Activated T-cell treated with anti-CD3 and anti-CD28 coated beads, Interleukin-2, amount 50 U/mL, for 72 hours (primary cell): ENCODE data around the gene HTR4. TPM values are rescaled to one million over a fixed set of nuclear protein-coding genes. Genes with fewer than 3 reads are reported as not detected.
"Not testable (repeated sequence)": the region's sequence is repeated elsewhere in the genome, so short reads cannot be mapped to it uniquely, and the experiment has no call there.

Experiments used
- ATAC-seq, 2 donors: fragments of 150-1000 bp; cut with Tn5 transposase; replicated peaks in 1 of 2; 2 replicates each; pipeline ENCODE4 v1.10.0; 2021; ENCODE audit warnings: moderate library complexity in 2 of 2, mild to moderate bottlenecking in 1 of 2
- DNase-seq, 2 donors: peaks; one replicate each; pipeline ENCODE4 v3.0.0; 2021 to 2022; ENCODE audit warnings: mixed read lengths in 1 of 2
- H3K27ac Mint-ChIP-seq: one replicate; pipeline ENCODE4 v1.8.0; 2022; ENCODE audit warnings: mild to moderate bottlenecking, moderate library complexity, mixed read lengths
- H3K27me3 Mint-ChIP-seq: one replicate; pipeline ENCODE4 v1.8.0; 2022; ENCODE audit warnings: low read depth, mixed read lengths
- H3K36me3 Mint-ChIP-seq, 2 donors: one replicate each; pipeline ENCODE4 v1.8.0; 2022; ENCODE audit warnings: mixed read lengths in 2 of 2, mild to moderate bottlenecking in 1 of 2; ENCODE audit not compliant: insufficient read depth in 2 of 2
- H3K4me1 Mint-ChIP-seq: one replicate; pipeline ENCODE4 v1.8.0; 2022; ENCODE audit warnings: low read depth, mixed read lengths
- H3K4me3 Mint-ChIP-seq, 2 donors: one replicate each; pipeline ENCODE4 v1.8.0; 2022; ENCODE audit warnings: mild to moderate bottlenecking in 2 of 2, mixed read lengths in 2 of 2, moderate library complexity in 2 of 2
- H3K9me3 Mint-ChIP-seq, 2 donors: one replicate each; pipeline ENCODE4 v1.8.0; 2022; ENCODE audit warnings: mixed read lengths in 2 of 2
- total RNA-seq, 2 donors: library from RNA; stranded (reverse); gene quantifications; one replicate each; pipeline ENCODE4 v1.2.3, GENCODE V29; 2022

The HTR4 gene
- total RNA-seq, 2 donors from 2014 or later, result not detected

DNA sequence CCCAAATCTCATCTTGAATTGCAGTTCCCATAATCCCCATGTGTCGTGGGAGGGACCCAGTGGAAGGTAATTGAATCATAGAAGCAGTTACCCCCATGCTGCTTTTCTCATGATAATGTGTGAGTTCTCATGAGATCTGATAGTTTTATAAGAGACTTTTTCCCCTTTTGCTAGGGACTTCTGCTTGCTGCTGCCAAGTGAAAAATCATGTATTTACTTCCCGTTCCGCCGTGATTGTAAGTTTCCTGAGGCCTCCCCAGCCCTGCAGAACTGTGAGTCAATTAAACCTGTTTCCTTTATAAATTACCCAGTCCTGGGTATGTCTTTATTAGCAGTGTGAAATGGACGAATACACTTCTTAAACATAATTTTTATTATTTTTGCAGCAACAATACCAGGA is 185.6 kb downstream of the HTR4 start:
- not testable (repeated sequence) for H3K9me3 Mint-ChIP-seq, DNase-seq, H3K27ac Mint-ChIP-seq, H3K4me1 Mint-ChIP-seq, H3K4me3 Mint-ChIP-seq, H3K36me3 Mint-ChIP-seq, H3K27me3 Mint-ChIP-seq, ATAC-seq

DNA sequence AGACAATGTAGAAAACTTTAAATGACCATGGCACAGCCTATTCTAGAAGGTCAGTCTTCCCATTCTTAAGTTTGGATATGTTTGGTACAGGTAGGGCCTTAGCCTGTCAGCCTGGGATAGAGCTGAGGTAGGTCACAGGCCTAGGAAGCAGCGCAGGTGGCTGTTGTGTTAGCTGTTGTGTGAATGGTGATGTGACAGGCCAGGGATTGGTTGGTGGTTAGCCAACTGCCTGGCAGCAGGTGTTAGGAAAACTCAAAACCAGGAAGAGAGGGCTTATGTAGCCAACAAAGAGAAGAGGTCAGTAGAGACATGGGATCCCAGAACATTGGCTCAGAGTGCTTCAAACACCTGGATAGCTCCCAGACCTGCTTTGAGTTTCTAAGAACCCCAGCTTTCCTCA is 186.4 kb downstream of the HTR4 start:
- Mint-ChIP-seq H3K27me3 (no peaks in the 10 kb centered on the region), H3K4me3 (no peak overlapping the region), H3K4me1 (no peaks in the 10 kb centered on the region), H3K27ac (no peak overlapping the region), H3K36me3 (no peaks in the 10 kb centered on the region), H3K9me3 (no peaks in the 10 kb centered on the region)
- DNase-seq (no peak), ATAC-seq (no peak)

DNA sequence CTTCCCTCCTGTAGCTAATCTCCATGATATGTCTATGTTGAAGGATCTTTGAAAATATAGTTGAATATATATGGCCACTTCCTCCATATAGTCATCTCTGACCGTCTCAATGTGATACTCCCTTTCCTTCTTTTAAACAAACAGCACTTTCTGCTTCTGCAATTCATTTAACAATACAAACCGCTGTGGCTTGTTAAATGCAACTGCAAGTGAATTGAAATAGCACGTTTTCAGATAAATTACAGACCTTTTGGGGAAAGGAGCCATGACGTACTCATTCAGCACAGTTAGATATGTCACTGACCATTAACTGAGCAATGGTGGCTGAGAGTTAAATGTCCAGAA is 188.1 kb downstream of the HTR4 start:
- no peak overlapping the region for H3K4me3 Mint-ChIP-seq
- H3K4me1 Mint-ChIP-seq, result no peaks in the 10 kb centered on the region

DNA sequence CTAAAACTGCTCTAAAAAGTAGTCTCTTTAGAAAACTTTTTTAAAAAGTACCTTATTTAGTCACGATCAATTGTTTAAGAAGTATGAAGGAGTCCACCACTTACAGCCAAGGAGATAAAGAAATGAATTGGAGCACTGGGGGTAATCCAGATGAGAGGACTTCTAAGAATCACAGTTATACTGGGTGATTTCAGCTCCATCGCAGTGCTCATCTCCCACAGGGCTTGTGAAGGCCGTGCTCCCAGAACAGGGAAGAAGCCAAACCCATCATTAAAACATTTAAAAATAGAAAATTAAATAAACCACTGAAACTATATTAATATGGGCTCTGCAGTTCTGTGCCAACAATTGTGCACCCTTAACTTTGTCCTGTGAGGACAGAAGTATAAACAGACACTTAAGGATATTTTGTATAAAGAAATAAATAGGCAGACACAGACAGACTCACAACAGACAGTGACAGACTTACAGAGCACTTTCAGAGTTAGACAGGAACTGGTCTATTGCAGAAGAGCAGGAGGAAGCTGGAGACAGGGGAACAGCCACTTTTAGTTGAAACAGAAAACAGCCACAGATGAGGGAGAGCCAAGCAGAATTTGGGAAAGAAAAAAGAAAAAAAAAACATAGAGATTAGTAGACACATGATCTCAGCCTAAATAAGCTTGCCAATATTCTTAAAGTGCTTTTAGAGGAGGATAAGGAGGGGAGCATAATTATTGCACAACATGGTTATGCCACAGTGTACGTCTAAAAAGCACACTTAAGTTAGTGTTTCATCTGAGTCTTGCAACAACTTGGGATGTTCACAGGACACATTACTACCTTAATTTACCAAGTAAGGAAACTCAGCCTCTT is 188.7 kb downstream of the HTR4 start:
- Mint-ChIP-seq H3K36me3 (no peaks in the 10 kb centered on the region), H3K27me3 (no peaks in the 10 kb centered on the region), H3K4me3 (no peak overlapping the region), H3K9me3 (no peaks in the 10 kb centered on the region), H3K27ac (no peak overlapping the region), H3K4me1 (no peaks in the 10 kb centered on the region)
- ATAC-seq (no peak), DNase-seq (no peak)

More for the DNA sequence above, 188.1 kb downstream of the HTR4 start:
- H3K27ac Mint-ChIP-seq, result no peak overlapping the region
- no peak for ATAC-seq
- no peaks in the 10 kb centered on the region for H3K27me3 Mint-ChIP-seq
- H3K36me3 Mint-ChIP-seq, result no peaks in the 10 kb centered on the region
- no peak for DNase-seq
- no peaks in the 10 kb centered on the region for H3K9me3 Mint-ChIP-seq

DNA sequence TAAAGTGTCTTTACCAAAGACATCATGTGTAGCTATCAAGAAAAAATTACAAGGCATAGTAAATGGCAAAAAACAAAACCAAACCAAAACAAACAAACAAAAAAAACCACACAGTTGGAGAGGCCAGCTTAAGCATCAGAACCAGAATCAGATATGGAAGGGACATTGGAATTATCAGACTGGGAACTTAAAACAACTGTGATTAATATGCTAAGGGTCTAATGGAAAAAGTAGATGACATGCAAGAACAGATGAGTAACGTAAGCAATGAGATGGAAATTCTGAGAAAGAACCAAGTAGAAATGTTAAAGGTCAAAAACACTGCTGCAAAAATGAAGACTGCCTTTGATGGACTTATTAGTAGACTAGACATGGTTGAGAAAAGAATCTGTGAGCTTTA is 194.7 kb downstream of the HTR4 start:
- Mint-ChIP-seq H3K27ac (no peak overlapping the region), H3K9me3 (no peaks in the 10 kb centered on the region), H3K4me3 (no peak overlapping the region), H3K36me3 (no peaks in the 10 kb centered on the region), H3K27me3 (peaks cover 15% of the 10 kb centered on the region), H3K4me1 (no peaks in the 10 kb centered on the region)
- no peak for ATAC-seq
- DNase-seq, result no peak

DNA sequence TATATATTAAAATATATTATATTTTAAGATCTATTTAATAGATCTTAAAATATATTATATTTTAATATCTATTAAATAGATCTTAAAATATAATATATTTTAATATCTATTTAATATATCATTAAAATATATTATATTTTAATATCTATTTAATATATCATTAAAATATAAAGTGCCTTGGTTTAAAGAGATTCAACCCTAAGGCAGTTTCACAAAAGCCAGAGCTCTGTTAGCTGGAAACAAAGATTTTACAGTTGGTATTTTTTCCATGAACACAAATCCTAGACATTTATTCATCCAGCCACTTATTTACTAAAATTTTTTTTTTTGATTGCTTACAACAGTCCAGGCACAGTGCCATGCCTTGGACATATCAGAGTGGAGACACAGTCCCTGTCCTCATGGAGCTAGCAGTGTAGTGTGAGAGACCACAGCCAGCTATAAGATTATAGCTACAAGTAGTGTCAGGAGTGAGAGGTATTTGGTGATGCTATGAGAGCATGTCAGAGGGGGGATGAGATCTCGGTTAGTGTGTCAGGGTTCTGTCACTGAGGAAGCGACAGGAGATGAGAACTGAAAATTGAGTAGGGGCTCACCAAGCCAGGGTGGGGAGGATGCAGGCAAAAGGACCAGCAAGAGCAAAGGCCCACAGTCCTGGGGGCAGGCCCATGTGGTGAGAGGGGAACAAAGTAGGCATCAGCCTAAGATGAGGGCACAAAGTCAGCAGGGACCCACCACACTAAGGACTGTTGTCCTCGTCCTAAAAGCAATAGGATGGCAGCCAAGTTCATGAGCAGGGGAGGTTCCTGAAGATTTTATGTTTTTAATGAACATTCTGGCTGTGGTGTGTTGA is 196.1 kb downstream of the HTR4 start:
- DNase-seq (no peak), ATAC-seq (peak; percentile 45 to 73)
- Mint-ChIP-seq H3K36me3 (no peaks in the 10 kb centered on the region), H3K27me3 (peaks cover 19% of the 10 kb centered on the region), H3K4me3 (no peak overlapping the region), H3K27ac (no peak overlapping the region), H3K9me3 (no peaks in the 10 kb centered on the region), H3K4me1 (no peaks in the 10 kb centered on the region)

DNA sequence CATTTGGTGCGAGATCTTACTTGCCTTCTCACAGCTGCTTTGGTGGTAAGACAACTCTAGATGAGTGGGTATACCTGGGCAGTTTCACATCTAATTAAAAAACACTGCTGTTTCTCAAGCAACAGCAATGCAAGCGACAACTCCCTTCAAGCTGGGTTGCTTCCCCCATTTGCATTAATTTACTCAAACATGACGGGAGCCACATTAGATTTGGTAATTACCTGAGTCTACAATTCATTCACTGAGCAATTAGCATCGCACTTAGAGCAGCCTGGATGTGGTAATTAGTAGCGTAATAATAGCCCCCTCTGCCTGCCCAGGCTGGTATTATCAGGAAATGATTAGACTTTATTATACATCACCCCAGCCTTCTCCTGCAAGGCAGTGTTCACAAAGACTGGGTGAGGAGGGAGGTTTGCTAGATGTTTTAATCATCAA is 197.1 kb downstream of the HTR4 start:
- ATAC-seq, result peak in 1 of 2 donors; percentile 53
- Mint-ChIP-seq H3K27ac (no peak overlapping the region), H3K4me3 (no peak overlapping the region), H3K9me3 (no peaks in the 10 kb centered on the region), H3K36me3 (no peaks in the 10 kb centered on the region), H3K4me1 (no peaks in the 10 kb centered on the region), H3K27me3 (peaks cover 19% of the 10 kb centered on the region)
- no peak for DNase-seq

DNA sequence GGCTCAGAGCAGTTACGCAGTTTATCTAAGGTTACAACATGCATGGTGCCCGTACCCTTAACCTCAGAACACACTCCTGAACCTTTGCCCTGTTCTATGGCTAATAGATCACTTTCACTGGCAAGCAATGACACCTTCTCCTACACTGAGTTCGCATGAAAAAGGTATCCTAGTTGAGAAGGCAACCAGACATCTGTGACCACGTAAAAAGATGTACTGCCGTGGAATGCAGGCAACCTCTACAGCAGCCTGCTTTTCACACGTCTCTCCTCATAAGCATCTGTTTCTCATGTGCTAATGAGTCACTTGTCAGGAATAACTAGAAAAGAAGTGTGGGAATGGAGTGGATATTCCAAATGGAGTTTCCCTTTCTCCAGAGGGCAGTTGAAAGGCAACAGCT is 199.1 kb downstream of the HTR4 start:
- Mint-ChIP-seq H3K27me3 (peaks cover 19% of the 10 kb centered on the region), H3K27ac (no peak overlapping the region), H3K4me3 (no peak overlapping the region), H3K9me3 (no peaks in the 10 kb centered on the region), H3K4me1 (no peaks in the 10 kb centered on the region), H3K36me3 (no peaks in the 10 kb centered on the region)
- DNase-seq, result no peak
- no peak for ATAC-seq

DNA sequence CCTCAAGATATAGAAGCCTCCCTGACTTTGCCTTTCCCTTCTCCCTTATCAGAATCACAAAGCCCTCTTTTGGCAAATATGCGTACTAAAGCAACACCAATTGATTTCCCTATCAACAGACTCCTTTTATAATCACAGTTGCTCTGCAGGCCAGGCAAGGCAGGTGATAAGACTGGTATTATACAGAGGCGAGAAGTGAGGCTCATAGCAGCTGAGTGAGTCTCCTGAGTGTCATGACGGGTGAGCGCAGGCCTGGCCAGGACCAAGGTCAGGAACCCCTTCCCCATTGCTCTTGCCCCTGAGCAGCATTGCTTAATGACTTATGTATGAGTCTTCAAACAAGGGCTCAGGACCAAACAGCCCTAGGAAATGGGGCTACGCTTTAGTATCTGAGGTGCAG is 199.8 kb downstream of the HTR4 start:
- Mint-ChIP-seq H3K36me3 (no peaks in the 10 kb centered on the region), H3K4me3 (no peak overlapping the region), H3K4me1 (no peaks in the 10 kb centered on the region), H3K27ac (no peak overlapping the region), H3K27me3 (peaks cover 18% of the 10 kb centered on the region), H3K9me3 (no peaks in the 10 kb centered on the region)
- DNase-seq (no peak), ATAC-seq (no peak)

DNA sequence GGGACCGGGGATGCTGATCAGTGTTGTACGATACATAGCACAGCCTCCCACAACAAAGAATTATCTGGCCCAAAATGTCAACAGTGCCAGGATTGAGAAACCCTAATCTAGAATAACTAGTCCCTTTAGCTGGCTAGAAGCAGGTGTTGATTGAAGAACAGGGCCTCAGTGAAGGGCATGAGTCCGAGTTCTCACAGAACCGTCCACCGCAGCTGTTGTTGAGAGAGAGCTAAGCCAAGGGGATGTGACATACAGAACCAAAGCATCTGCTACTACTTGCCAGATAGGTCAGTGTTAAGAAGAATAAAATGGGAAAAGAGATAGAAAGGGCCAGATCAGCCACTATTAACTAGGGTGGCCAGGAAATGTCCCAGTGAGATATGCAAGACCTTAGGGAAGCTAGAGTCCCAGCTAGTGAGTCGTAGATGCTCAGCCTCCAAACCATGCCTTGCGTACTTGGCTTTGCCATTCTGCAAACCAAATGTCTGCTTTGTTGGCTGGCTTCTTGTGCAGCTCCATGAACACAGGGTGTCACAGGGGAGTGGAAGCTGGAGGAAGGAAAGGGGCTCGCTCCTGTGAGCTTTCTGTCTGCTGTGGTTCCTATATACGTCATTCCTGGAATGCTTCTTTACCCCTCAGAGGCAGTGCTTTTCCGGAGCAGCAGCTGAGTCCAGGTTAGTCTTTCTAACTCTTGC is 201.7 kb downstream of the HTR4 start:
- peaks cover 5% of the 10 kb centered on the region for H3K27me3 Mint-ChIP-seq
- H3K4me1 Mint-ChIP-seq, result no peaks in the 10 kb centered on the region
- no peak for DNase-seq
- H3K4me3 Mint-ChIP-seq, result no peak overlapping the region
- H3K27ac Mint-ChIP-seq, result no peak overlapping the region
- H3K9me3 Mint-ChIP-seq, result no peaks in the 10 kb centered on the region
- no peak for ATAC-seq
- no peaks in the 10 kb centered on the region for H3K36me3 Mint-ChIP-seq

DNA sequence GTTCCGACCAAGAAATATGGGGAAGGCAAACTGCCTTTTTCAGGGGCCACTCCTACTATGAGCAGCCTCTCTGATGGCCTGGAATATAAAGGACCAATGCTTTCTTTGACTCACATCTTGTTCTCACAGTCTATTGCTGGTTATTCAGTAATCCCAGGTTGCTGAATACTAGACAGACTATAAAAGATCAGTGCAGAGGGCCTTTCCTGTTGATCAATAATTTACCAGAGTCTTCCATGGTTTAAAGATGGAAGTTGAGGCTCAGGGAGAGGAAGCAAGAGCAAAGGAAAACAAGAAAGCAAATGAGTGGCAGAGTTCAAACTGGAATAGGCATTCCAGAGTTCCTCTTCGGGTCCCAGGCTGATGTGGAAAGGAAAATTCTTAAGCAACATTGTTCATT is 207.7 kb downstream of the HTR4 start:
- no peak for ATAC-seq
- Mint-ChIP-seq H3K9me3 (no peaks in the 10 kb centered on the region), H3K36me3 (peaks cover 0 to 7% of the 10 kb centered on the region in 2 donors), H3K27ac (no peak overlapping the region), H3K27me3 (no peaks in the 10 kb centered on the region), H3K4me3 (no peak overlapping the region), H3K4me1 (no peaks in the 10 kb centered on the region)
- DNase-seq, result no peak

DNA sequence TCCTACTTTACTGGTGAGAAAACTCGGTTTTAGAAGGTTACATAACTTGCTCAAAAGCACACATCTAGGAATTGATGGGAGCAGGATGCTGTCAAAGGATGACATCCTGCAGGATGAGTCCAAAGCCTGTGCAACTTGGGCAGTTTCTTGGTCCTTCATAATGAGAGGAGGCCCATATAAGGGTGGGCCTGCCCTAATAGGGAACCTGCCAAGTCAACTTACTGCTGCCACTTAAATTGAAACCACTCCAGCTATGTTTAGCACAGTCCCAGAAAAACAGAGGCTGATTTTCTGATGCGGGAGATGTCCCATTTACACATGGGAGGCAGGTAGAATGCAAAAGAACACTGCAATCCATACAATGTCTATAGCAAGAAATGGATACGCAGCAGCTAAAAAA is 208.7 kb downstream of the HTR4 start:
- Mint-ChIP-seq H3K4me1 (no peaks in the 10 kb centered on the region), H3K4me3 (no peak overlapping the region), H3K27me3 (no peaks in the 10 kb centered on the region), H3K36me3 (peaks cover 0 to 11% of the 10 kb centered on the region in 2 donors), H3K27ac (no peak overlapping the region), H3K9me3 (no peaks in the 10 kb centered on the region)
- no peak for DNase-seq
- no peak for ATAC-seq

DNA sequence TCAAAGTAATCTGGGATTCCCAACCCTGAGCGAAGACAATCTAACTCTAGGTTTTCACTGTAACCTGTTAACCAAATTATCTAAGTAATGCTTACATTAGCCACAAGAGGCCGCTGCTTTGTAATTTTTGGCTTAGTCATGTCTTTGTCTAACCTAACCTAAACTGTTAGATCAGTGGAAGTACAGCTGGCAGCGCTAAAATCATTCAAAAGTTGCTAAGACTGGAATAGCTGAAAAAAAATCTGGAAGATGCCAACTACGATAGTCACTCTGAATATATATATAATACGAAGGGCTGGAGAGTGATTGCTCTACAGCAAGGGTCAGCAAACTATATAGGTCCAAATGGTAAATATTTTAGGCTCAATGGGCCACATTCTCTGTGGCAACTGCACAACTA is 210.3 kb downstream of the HTR4 start:
- peak; percentile 24 to 55 for DNase-seq
- H3K36me3 Mint-ChIP-seq, result peaks cover 0 to 17% of the 10 kb centered on the region in 2 donors
- H3K27ac Mint-ChIP-seq, result peak overlapping the region; percentile 70
- H3K9me3 Mint-ChIP-seq, result no peaks in the 10 kb centered on the region
- H3K27me3 Mint-ChIP-seq, result no peaks in the 10 kb centered on the region
- H3K4me3 Mint-ChIP-seq, result no peak overlapping the region
- peak; percentile 63 to 73 for ATAC-seq
- H3K4me1 Mint-ChIP-seq, result no peaks in the 10 kb centered on the region
